Glutamatergic neuron (in vitro differentiated cells): Measurements from ENCODE around the gene ACTL6B. TPM values are rescaled to one million over a fixed set of nuclear protein-coding genes. Genes with fewer than 3 reads are reported as not detected.

Experiments used
- DNase-seq: peaks from one replicate; pipeline ENCODE4 v3.0.0; 2022
- H3K27ac Mint-ChIP-seq: one replicate; pipeline ENCODE4 v1.8.0; 2020; ENCODE audit warnings: mild to moderate bottlenecking, mixed read lengths, inconsistent platforms; ENCODE audit not compliant: unreplicated experiment
- H3K27me3 Mint-ChIP-seq: one replicate; pipeline ENCODE4 v1.8.0; 2020; ENCODE audit warnings: mild to moderate bottlenecking, moderate library complexity, mixed read lengths, inconsistent platforms; ENCODE audit not compliant: unreplicated experiment
- H3K36me3 Mint-ChIP-seq: one replicate; pipeline ENCODE4 v1.8.0; 2020; ENCODE audit warnings: mild to moderate bottlenecking, mixed read lengths, inconsistent platforms; ENCODE audit not compliant: unreplicated experiment
- H3K4me1 Mint-ChIP-seq: one replicate; pipeline ENCODE4 v1.8.0; 2020; ENCODE audit warnings: mild to moderate bottlenecking, low read depth, mixed read lengths, inconsistent platforms; ENCODE audit not compliant: unreplicated experiment
- H3K4me3 Mint-ChIP-seq: one replicate; pipeline ENCODE4 v1.8.0; 2020; ENCODE audit warnings: mild to moderate bottlenecking, mixed read lengths, inconsistent platforms; ENCODE audit not compliant: unreplicated experiment
- H3K9me3 Mint-ChIP-seq: one replicate; pipeline ENCODE4 v1.8.0; 2020; ENCODE audit warnings: mild to moderate bottlenecking, moderate library complexity, mixed read lengths, inconsistent platforms; ENCODE audit not compliant: unreplicated experiment
- CTCF ChIP-seq: fragments of 200-600 bp; sonication (generic); IDR thresholded peaks from one replicate; pipeline ENCODE4 v1.5.0; 2021; ENCODE audit not compliant: partially characterized antibody, unreplicated experiment
- total RNA-seq: library from RNA; stranded (reverse); fragmentation: NEBNext Ultra II Directional; extraction: Animal tissue kit (Norgen Biotek cat#: 25700); gene quantifications from one replicate; pipeline ENCODE4 v1.2.1, GENCODE V29; 2021; ENCODE audit not compliant: unreplicated experiment

The ACTL6B gene
- total RNA-seq, 1 donor from 2014 or later = 95.2 TPM

- Mint-ChIP-seq H3K36me3 (no peaks in the 10 kb centered on the region), H3K9me3 (peaks cover 4% of the 10 kb centered on the region), H3K27me3 (peaks cover 5% of the 10 kb centered on the region), H3K4me1 (peaks cover 11% of the 10 kb centered on the region), H3K4me3 (peak overlapping the region; percentile 82), H3K27ac (peak overlapping the region; percentile 52)
- no peak for DNase-seq
- TF ChIP-seq CTCF = no peak
Observed at GRCh38 chr7:100603726-100604027, 52.6 kb downstream of the ACTL6B start.

- Mint-ChIP-seq H3K4me1 (peaks cover 11% of the 10 kb centered on the region), H3K36me3 (no peaks in the 10 kb centered on the region), H3K9me3 (peaks cover 4% of the 10 kb centered on the region), H3K4me3 (peak overlapping the region; percentile 82), H3K27me3 (peaks cover 5% of the 10 kb centered on the region), H3K27ac (no peak overlapping the region)
- DNase-seq = no peak
- no peak for TF ChIP-seq CTCF
Observed at GRCh38 chr7:100602889-100603725, 53.1 kb downstream of the ACTL6B start.

GRCh38 chr7:100600730-100601038, 55.6 kb downstream of the ACTL6B start:
- Mint-ChIP-seq H3K9me3 (peaks cover 4% of the 10 kb centered on the region), H3K27me3 (peaks cover 7% of the 10 kb centered on the region), H3K36me3 (no peaks in the 10 kb centered on the region), H3K4me1 (peaks cover 11% of the 10 kb centered on the region), H3K4me3 (no peak overlapping the region), H3K27ac (no peak overlapping the region)
- no peak for TF ChIP-seq CTCF
- DNase-seq = no peak

- Mint-ChIP-seq H3K36me3 (no peaks in the 10 kb centered on the region), H3K4me1 (peaks cover 11% of the 10 kb centered on the region), H3K27ac (no peak overlapping the region), H3K9me3 (peaks cover 4% of the 10 kb centered on the region), H3K4me3 (no peak overlapping the region), H3K27me3 (peaks cover 5% of the 10 kb centered on the region)
- no peak for DNase-seq
- TF ChIP-seq CTCF = no peak
Observed at GRCh38 chr7:100599911-100600729, 56.1 kb downstream of the ACTL6B start.

- Mint-ChIP-seq H3K9me3 (peaks cover 4% of the 10 kb centered on the region), H3K4me1 (peaks cover 6% of the 10 kb centered on the region), H3K27ac (peak overlapping the region; percentile 46), H3K27me3 (peaks cover 5% of the 10 kb centered on the region), H3K36me3 (no peaks in the 10 kb centered on the region), H3K4me3 (peak overlapping the region; percentile 5)
- DNase-seq = no peak
- no peak for TF ChIP-seq CTCF
Observed at GRCh38 chr7:100598425-100598824, 57.8 kb downstream of the ACTL6B start.
